OCI-LY7 (cell line): ENCODE results near the gene C20orf202.

ENCODE experiments used
- EZH2phosphoT487 ChIP-seq: fragments of 200-600 bp; sonication (generic); IDR thresholded peaks from 2 replicates; pipeline ENCODE4 v1.6.1; 2018; ENCODE audit warnings: low read depth, borderline replicate concordance, mild to moderate bottlenecking, mixed run types, antibody characterized with exemption, low read length, moderate library complexity, mixed read lengths
- TF ChIP-seq, protein P1 (sequence below): fragments of 200-600 bp; sonication (generic); conservative IDR thresholded peaks from 2 replicates; pipeline ENCODE4 v1.5.1; 2014; ENCODE audit warnings: mild to moderate bottlenecking, antibody characterized with exemption, low read length, moderate library complexity, mixed read lengths

DNA sequence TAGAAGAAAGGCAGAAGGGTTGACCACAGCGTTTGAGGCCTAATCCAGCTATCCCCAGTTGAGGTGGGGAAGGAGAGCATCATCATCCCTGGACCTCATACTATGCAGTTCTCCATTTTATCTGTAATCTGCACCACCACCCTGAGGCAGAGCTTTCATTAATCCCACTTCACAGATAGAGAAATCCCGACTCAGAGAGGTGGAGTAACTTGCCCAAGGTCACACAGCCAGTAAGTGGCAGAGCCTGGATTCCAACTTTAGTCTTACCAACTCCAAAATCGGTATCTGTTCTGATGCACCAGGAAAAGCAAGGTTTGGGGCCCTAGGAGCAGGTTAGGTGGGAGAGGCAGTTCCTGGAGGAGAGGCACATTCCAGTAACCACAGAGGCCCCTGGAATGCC, 25.2 kb upstream of the C20orf202 start:
- TF ChIP-seq, protein P1, sequence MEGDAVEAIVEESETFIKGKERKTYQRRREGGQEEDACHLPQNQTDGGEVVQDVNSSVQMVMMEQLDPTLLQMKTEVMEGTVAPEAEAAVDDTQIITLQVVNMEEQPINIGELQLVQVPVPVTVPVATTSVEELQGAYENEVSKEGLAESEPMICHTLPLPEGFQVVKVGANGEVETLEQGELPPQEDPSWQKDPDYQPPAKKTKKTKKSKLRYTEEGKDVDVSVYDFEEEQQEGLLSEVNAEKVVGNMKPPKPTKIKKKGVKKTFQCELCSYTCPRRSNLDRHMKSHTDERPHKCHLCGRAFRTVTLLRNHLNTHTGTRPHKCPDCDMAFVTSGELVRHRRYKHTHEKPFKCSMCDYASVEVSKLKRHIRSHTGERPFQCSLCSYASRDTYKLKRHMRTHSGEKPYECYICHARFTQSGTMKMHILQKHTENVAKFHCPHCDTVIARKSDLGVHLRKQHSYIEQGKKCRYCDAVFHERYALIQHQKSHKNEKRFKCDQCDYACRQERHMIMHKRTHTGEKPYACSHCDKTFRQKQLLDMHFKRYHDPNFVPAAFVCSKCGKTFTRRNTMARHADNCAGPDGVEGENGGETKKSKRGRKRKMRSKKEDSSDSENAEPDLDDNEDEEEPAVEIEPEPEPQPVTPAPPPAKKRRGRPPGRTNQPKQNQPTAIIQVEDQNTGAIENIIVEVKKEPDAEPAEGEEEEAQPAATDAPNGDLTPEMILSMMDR: no peak
- no peak for TF ChIP-seq EZH2phosphoT487
